HCT116 (cell line): Measurements from ENCODE around the gene DMGDH. TPM values are rescaled to one million over a fixed set of nuclear protein-coding genes. Genes with fewer than 3 reads are reported as not detected.

Source experiments
- ATAC-seq: fragments of 200-7000 bp; cut with Tn5 transposase; 2 replicates; pipeline ENCODE4 v1.9.1; 2020; ENCODE audit warnings: mild to moderate bottlenecking, moderate library complexity
- BruUV-seq: library from RNA; stranded (reverse); fragments of 400-500 nt; replicated peaks from 2 replicates; lab custom pipeline; 2021; lab: Mats Ljungman, UMichigan
- CTCF ChIA-PET: fragments of 300-600 bp; sonication (Branson Sonifier 250); formaldehyde crosslinking; loops from one replicate; lab custom pipeline; 2021; ENCODE audit warnings: antibody characterized with exemption; lab: Charles Lee
- POLR2A ChIA-PET: fragments of 300-600, 350-600 bp; sonication (Branson Sonifier 250); formaldehyde crosslinking; loops from one replicate; lab custom pipeline; 2021; ENCODE audit warnings: antibody characterized with exemption; lab: Charles Lee
- RAD21 ChIA-PET, 2 experiments: fragments of 300-600 bp; sonication (Branson Sonifier 250); formaldehyde crosslinking; loops; one replicate each; lab custom pipeline; 2023; ENCODE audit warnings: low total read pairs in 2 of 2; ENCODE audit not compliant: uncharacterized antibody in 2 of 2, unreplicated experiment in 2 of 2, low non-redundant PET in 1 of 2; lab: Charles Lee
- DNase-seq: peaks from one replicate; pipeline ENCODE4 v3.0.0-alpha.2; 2010; ENCODE audit warnings: low read depth, low spot score
- H2AFZ ChIP-seq: fragments of 200-600 bp; shearing (Covaris generic), sonication (generic); 2 replicates; pipeline ENCODE4 v1.6.1; 2017; ENCODE audit warnings: low read depth, mixed run types, mixed read lengths, antibody characterized with exemption, low read length; ENCODE audit not compliant: poor library complexity, severe bottlenecking
- H3K27ac ChIP-seq: 2 replicates; pipeline ENCODE4 v1.5.1; 2012; ENCODE audit warnings: low read depth, low read length
- H3K27me3 ChIP-seq: fragments of 200-600 bp; sonication (generic); 2 replicates; pipeline ENCODE4 v1.6.1; 2016; ENCODE audit warnings: mixed run types, low read length, mixed read lengths; ENCODE audit not compliant: insufficient read depth
- H3K36me3 ChIP-seq, 2 experiments: fragments of 200-500 bp in 1 of 2; fragments of 200-600 bp in 1 of 2; sonication (Bioruptor generic) in 1 of 2; sonication (generic) in 1 of 2; 2 replicates each; pipeline versions ENCODE4 v1.5.1 to v1.6.1; 2014 to 2016; ENCODE audit warnings: low read length in 2 of 2, inconsistent platforms in 1 of 2, mixed read lengths in 1 of 2, mixed run types in 1 of 2; ENCODE audit not compliant: insufficient read depth in 2 of 2, control insufficient read depth in 1 of 2
- H3K4me1 ChIP-seq, 2 experiments: fragments of 200-600 bp in 1 of 2; sonication (generic) in 1 of 2; 2 replicates each; pipeline versions ENCODE4 v1.5.1 to v1.6.1; 2012 to 2017; ENCODE audit warnings: low read length in 2 of 2, inconsistent platforms in 1 of 2, mild to moderate bottlenecking in 1 of 2, mixed read lengths in 1 of 2, mixed run types in 1 of 2, moderate library complexity in 1 of 2; ENCODE audit not compliant: insufficient read depth in 2 of 2, control insufficient read depth in 1 of 2
- H3K4me2 ChIP-seq: fragments of 200-600 bp; sonication (generic); 2 replicates; pipeline ENCODE4 v1.6.1; 2017; ENCODE audit warnings: mixed run types, low read length, mixed read lengths
- H3K4me3 ChIP-seq, 2 experiments: fragments of 200-600 bp in 1 of 2; sonication (generic) in 1 of 2; replicated peaks in 1 of 2; 2 replicates each; pipeline ENCODE4 v1.5.1; 2011 to 2016; ENCODE audit warnings: low read length in 2 of 2, control low read depth in 1 of 2, low read depth in 1 of 2, mild to moderate bottlenecking in 1 of 2, mixed read lengths in 1 of 2, mixed run types in 1 of 2
- H3K79me2 ChIP-seq: fragments of 200-600 bp; sonication (generic); 2 replicates; pipeline ENCODE4 v1.6.1; 2017; ENCODE audit warnings: mild to moderate bottlenecking, mixed run types, low read length, moderate library complexity, mixed read lengths; ENCODE audit not compliant: insufficient read depth
- H3K9ac ChIP-seq: fragments of 200-600 bp; sonication (generic); 2 replicates; pipeline ENCODE4 v1.6.1; 2016; ENCODE audit warnings: low read length, mixed read lengths
- H3K9me2 ChIP-seq: fragments of 200-600 bp; sonication (generic), shearing (Covaris generic); 2 replicates; pipeline ENCODE4 v1.6.1; 2017; ENCODE audit warnings: mixed run types, mild to moderate bottlenecking, moderate library complexity; ENCODE audit not compliant: insufficient read depth
- H3K9me3 ChIP-seq, 2 experiments: fragments of 200-500 bp in 1 of 2; fragments of 200-600 bp in 1 of 2; sonication (Bioruptor generic) in 1 of 2; sonication (generic) in 1 of 2; 2 replicates each; pipeline ENCODE4 v1.6.1; 2014 to 2017; ENCODE audit warnings: low read length in 2 of 2, mixed read lengths in 2 of 2, inconsistent platforms in 1 of 2, low read depth in 1 of 2, mild to moderate bottlenecking in 1 of 2, mixed run types in 1 of 2, moderate library complexity in 1 of 2; ENCODE audit not compliant: control insufficient read depth in 1 of 2, insufficient read depth in 1 of 2
- H4K20me1 ChIP-seq: fragments of 200-600 bp; sonication (generic), shearing (Covaris generic); 2 replicates; pipeline ENCODE4 v1.6.1; 2017; ENCODE audit warnings: mixed run types, mild to moderate bottlenecking, moderate library complexity; ENCODE audit not compliant: insufficient read depth
- POLR2A ChIP-seq: IDR thresholded peaks from 2 replicates; pipeline ENCODE4 v1.7.0; 2011; ENCODE audit warnings: borderline replicate concordance; ENCODE audit not compliant: insufficient read depth, insufficient read length; ENCODE audit errors: extremely low read depth
- RAD21 ChIP-seq: IDR thresholded peaks from 2 replicates; pipeline ENCODE4 v1.6.1; 2012; ENCODE audit warnings: low read depth, mild to moderate bottlenecking
- ZFX ChIP-seq: fragments of 450-650 bp; IDR thresholded peaks from 2 replicates; pipeline ENCODE4 v1.6.1; 2017
- ZNF274 ChIP-seq: fragments of 200-500 bp; sonication (Bioruptor generic); IDR thresholded peaks from 2 replicates; pipeline ENCODE4 v1.6.1; 2014; ENCODE audit warnings: mild to moderate bottlenecking, low read depth, low read length, inconsistent platforms
- intact Hi-C: fragments of 100-400 bp; cut with micrococcal nuclease; formaldehyde crosslinking; loops from 2 replicates; pipeline ENCODE4 v1.10.0; 2022
- total RNA-seq: library from RNA; stranded (reverse); gene quantifications from one replicate; pipeline ENCODE4 v1.2.1, GENCODE V29; 2021; ENCODE audit not compliant: unreplicated experiment
- TF ChIP-seq, protein P1 (sequence below): IDR thresholded peaks from 2 replicates; pipeline ENCODE4 v1.6.1; 2011; ENCODE audit warnings: mild to moderate bottlenecking, low read length, moderate library complexity; ENCODE audit not compliant: insufficient replicate concordance; ENCODE audit errors: extremely low read depth
- TF ChIP-seq, protein P2 (sequence below): IDR thresholded peaks from 2 replicates; pipeline ENCODE4 v1.6.1; 2012
- TF ChIP-seq, protein P3 (sequence below), 3 experiments: fragments of 200-600 bp in 1 of 3; sonication (generic) in 1 of 3; IDR thresholded peaks in 2 of 3; conservative IDR thresholded peaks in 1 of 3; 2 replicates each; pipeline ENCODE4 v1.5.1; 2012 to 2017; ENCODE audit warnings: low read depth in 2 of 3, low read length in 2 of 3, antibody characterized with exemption in 1 of 3, borderline replicate concordance in 1 of 3, control low read depth in 1 of 3, mild to moderate bottlenecking in 1 of 3, mixed read lengths in 1 of 3, mixed run types in 1 of 3, moderate library complexity in 1 of 3; ENCODE audit not compliant: insufficient read depth in 1 of 3

Gene DMGDH
- total RNA-seq, 1 experiment from 2014 or later, result 2.3 TPM

DNA sequence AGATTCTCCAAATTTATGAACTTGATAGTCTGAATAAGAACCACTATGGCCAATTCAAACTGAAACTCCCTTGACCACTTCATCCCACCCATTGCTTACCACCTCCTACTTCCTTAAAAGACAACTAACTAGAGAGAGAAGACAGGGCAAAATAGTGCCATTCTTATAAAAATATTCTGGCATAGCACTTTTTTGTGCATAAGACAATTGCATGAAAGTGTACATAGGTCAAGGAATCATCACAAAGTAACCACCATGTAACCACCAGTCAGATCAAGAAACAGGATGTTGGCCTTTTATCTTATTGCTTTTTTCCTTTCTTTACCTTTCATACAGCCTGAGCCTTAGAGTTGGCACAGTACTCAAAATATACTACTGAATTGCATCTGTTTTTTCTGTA, 76.3 kb downstream of the DMGDH start:
- Histone ChIP-seq H4K20me1 (no peaks in the 10 kb centered on the region), H3K27ac (no peak overlapping the region), H3K9ac (no peak overlapping the region), H2AFZ (no peak overlapping the region), H3K4me1 (no peaks in the 10 kb centered on the region), H3K4me3 (no peak overlapping the region), H3K9me3 (no peaks in the 10 kb centered on the region)
- POLR2A ChIA-PET, result no interaction called here
- no peak for DNase-seq
- RAD21 ChIA-PET, result no interaction called here
- TF ChIP-seq, protein P1, sequence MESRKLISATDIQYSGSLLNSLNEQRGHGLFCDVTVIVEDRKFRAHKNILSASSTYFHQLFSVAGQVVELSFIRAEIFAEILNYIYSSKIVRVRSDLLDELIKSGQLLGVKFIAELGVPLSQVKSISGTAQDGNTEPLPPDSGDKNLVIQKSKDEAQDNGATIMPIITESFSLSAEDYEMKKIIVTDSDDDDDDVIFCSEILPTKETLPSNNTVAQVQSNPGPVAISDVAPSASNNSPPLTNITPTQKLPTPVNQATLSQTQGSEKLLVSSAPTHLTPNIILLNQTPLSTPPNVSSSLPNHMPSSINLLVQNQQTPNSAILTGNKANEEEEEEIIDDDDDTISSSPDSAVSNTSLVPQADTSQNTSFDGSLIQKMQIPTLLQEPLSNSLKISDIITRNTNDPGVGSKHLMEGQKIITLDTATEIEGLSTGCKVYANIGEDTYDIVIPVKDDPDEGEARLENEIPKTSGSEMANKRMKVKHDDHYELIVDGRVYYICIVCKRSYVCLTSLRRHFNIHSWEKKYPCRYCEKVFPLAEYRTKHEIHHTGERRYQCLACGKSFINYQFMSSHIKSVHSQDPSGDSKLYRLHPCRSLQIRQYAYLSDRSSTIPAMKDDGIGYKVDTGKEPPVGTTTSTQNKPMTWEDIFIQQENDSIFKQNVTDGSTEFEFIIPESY, result no peak
- TF ChIP-seq, protein P2, sequence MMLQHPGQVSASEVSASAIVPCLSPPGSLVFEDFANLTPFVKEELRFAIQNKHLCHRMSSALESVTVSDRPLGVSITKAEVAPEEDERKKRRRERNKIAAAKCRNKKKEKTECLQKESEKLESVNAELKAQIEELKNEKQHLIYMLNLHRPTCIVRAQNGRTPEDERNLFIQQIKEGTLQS, result no peak
- TF ChIP-seq ZNF274 (no peak), RAD21 (no peak), POLR2A (no peak), ZFX (no peak)
- TF ChIP-seq, protein P3, sequence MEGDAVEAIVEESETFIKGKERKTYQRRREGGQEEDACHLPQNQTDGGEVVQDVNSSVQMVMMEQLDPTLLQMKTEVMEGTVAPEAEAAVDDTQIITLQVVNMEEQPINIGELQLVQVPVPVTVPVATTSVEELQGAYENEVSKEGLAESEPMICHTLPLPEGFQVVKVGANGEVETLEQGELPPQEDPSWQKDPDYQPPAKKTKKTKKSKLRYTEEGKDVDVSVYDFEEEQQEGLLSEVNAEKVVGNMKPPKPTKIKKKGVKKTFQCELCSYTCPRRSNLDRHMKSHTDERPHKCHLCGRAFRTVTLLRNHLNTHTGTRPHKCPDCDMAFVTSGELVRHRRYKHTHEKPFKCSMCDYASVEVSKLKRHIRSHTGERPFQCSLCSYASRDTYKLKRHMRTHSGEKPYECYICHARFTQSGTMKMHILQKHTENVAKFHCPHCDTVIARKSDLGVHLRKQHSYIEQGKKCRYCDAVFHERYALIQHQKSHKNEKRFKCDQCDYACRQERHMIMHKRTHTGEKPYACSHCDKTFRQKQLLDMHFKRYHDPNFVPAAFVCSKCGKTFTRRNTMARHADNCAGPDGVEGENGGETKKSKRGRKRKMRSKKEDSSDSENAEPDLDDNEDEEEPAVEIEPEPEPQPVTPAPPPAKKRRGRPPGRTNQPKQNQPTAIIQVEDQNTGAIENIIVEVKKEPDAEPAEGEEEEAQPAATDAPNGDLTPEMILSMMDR (IDR thresholded peaks at IDR 0.05 in 2 of 3, conservative IDR thresholded peaks at IDR 0.05 in 1 of 3; ENCODE audit: borderline replicate concordance in 1 of 3, insufficient read depth in 1 of 3, low read depth in 2 of 3, low read length in 2 of 3), result no peak
- TF ChIP-seq, all 23 proteins: peak for 0
- BruUV-seq, result no TSS peak
- no peaks in the 10 kb centered on the region for H3K9me2 ChIP-seq
- no peak for ATAC-seq
- no peaks in the 10 kb centered on the region for H3K79me2 ChIP-seq
- no peak overlapping the region for H3K4me2 ChIP-seq
- intact Hi-C loops, result no loop called here
- H3K27me3 ChIP-seq, result no peaks in the 10 kb centered on the region
- no peaks in the 10 kb centered on the region for H3K36me3 ChIP-seq
- CTCF ChIA-PET, result no interaction called here
